Measurements from ENCODE around the gene OR4N2.
"Not testable (repeated sequence)": the region's sequence is repeated elsewhere in the genome, so short reads cannot be mapped to it uniquely, and the experiment has no call there.

- TF ChIP-seq EZH2 (IDR thresholded peaks at IDR 0.05; ENCODE audit: low read depth), result not testable (repeated sequence)
- TF ChIP-seq, protein P1, sequence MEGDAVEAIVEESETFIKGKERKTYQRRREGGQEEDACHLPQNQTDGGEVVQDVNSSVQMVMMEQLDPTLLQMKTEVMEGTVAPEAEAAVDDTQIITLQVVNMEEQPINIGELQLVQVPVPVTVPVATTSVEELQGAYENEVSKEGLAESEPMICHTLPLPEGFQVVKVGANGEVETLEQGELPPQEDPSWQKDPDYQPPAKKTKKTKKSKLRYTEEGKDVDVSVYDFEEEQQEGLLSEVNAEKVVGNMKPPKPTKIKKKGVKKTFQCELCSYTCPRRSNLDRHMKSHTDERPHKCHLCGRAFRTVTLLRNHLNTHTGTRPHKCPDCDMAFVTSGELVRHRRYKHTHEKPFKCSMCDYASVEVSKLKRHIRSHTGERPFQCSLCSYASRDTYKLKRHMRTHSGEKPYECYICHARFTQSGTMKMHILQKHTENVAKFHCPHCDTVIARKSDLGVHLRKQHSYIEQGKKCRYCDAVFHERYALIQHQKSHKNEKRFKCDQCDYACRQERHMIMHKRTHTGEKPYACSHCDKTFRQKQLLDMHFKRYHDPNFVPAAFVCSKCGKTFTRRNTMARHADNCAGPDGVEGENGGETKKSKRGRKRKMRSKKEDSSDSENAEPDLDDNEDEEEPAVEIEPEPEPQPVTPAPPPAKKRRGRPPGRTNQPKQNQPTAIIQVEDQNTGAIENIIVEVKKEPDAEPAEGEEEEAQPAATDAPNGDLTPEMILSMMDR (conservative IDR thresholded peaks at IDR 0.05), result not testable (repeated sequence)
Measured at GRCh38 chr14:19772454-19772853, 31.1 kb upstream of the OR4N2 start.
